DMS114 treated with DMSO at 0.1 percent for 48 hours (cell line): ENCODE measurements around the gene DAZAP1.

Experiments used
- DNase-seq: peaks from one replicate; lab custom pipeline; 2025; ENCODE audit not compliant: unreplicated experiment; lab: John Stamatoyannopoulos, UW

The DAZAP1 gene

DNA sequence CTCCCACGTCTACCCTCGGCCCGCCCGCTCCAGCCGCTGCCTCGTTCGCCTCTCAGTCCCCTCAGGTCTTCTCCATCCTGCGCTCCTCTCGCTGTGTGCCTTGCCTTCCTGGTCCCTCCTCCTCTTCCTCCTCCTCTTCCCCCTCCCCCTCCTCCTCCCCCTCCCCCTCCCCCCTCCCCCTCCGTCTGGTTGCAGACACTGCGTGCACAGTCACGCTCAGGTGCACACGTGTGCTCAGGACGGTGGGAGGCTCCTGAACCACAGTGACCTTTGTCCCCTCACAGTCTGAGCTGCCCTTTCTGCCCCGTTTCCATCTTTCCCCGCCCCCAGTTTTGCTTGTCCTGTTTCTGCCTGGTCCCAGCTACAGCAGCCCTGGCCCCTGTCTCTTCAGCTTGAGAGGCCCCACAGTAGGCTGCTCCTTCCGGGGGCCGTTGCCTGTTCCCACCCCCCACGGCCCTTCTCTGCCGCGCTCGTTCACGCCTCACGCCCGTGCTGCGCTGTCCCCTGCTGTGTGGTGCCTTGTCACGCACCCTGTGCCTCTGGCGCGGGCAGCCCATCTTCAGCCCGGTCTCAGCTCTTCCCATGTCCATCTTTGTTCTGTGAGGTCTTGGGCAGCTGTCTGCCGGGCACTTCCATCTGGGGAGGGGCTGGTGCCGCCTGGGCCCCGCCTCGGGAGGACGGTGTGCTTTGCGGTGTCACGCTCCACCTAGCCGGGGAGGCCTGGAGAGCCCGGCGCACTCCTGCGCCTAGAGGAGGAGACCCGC lies 17.0 kb downstream of the DAZAP1 start:
- no peak for DNase-seq

DNA sequence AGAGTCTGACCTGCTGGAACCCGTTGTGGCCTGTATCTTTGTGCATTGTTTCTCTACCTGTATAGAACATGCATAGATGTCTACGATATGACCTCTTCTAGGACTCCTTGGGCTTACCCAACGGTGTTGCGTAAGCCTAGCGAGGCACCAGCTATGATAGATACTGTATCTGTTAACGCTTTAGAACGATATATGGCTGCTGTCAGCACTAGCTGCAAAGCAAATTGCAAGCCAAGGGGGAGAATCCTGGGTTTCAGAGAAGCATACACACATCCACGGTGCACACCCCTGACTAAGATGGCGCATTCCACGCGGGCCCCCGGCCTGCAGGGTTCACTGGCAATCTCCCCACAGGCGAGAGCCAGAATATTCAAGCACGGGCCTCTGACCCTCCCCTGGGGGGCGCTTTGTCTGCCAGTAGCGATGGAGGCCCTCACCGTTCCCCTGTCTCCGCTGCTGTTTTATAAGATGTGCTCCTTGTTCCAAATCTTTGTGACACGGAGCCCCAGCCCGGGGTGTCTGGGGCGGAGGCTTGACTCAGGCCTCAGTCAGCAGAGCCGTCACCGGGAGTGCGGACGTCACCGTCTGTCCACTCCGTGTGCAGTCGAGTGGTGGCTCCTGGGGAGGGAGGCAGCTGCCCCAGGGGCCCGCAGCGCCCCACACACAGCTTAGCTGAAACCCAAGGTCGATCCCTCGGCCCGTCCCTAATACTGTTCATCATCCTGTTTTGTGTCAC lies 17.9 kb downstream of the DAZAP1 start:
- no peak for DNase-seq

DNA sequence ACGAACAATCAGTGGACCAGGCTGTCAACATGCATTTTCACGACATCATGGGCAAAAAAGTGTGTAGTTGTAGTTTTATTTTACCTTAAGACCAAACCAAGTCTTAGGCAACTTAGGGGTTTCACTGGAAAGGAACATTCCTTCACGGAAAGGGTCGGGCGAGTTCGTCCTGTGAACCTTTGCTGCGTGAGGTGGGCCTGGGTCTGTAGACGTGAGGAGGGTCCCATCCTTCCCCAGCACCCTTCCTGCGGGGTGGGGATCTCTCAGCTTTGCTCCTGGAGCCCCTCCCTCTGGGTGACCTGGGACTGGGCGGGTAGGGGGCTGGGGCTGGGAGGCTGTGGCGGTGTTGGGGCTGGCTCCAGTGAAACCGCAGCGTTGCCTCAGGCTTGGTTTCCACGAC lies 18.5 kb downstream of the DAZAP1 start:
- no peak for DNase-seq

DNA sequence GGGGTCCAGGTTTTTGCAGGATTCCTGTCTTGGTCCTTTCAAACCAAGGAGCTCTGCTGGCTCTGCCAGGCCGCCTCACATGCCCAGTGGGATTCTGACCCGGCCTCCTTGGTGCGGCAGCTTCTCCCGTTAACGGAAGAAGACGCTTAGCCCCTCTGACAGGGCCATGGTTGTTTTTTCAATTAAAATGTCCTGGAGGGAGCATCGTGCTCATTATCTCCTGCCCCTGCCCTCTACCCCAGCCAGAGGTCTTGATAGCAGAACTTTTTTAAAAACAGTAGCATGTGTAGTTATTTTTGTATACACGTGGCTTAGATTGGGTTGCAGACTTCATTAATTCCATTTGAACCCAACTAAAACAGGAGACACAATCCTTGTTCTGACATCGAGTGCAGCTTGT lies 19.4 kb downstream of the DAZAP1 start:
- no peak for DNase-seq

DNA sequence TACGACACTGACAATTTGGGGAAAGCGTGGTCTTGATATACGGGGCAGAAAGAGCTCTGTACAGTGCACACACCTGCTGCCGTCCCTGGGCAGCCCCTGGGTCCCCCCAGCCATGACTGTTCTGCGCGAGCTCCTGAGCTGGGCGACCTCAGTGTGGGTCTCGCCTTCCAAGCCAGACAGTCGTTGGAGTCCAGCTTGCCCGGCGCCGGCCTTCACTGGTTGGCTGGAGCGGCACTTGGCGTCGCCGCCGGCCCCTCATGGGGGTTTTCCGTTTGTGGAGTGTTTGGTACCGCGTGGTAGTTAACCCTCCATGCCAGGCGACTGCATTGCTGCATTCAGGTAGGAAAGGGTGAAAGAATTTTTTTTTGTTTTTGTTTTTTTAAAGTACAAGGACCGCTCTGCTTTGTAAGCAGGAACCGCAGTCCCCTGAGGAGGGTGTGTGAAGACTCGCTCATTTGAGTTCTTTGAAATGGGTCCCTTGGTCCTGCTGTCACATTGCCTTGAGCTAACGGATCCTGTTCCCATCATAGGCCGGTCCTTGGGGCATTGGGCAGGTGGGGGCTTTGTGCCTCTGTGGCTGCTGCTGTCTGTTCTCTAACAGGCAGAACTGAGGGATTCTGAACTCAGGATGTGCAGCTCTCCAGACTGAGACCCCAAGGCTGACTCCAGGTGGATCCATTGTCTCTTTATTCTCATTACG lies 20.0 kb downstream of the DAZAP1 start:
- DNase-seq = no peak

DNA sequence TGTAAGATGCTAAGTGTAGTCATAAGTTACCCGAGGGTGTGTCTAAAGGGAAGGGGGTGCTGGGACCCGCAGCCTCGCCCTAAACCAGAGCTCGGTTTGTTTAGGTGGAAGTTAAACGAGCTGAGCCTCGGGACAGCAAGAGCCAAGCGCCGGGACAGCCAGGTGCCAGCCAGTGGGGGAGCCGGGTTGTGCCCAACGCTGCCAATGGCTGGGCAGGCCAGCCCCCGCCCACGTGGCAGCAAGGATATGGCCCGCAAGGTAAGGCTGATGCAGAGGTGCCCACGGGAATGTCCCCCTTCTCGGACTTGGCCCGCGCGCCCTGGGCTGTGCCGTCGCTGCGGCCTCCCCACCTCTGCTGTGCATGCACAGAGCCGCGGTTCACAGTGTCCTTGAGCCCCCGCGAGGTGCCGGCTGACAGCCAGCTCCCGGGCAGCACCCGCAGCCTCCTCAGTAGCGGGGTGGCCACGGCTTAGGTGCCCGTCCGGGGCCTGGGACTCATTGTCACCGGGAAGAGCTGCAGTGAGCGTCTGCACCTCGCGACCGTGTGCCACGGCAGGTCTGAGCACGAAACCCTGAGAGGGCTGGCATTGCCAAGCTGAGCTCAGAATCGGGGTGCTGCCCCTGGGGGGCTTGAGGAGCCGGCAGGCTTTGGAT lies 21.5 kb downstream of the DAZAP1 start:
- DNase-seq = no peak

DNA sequence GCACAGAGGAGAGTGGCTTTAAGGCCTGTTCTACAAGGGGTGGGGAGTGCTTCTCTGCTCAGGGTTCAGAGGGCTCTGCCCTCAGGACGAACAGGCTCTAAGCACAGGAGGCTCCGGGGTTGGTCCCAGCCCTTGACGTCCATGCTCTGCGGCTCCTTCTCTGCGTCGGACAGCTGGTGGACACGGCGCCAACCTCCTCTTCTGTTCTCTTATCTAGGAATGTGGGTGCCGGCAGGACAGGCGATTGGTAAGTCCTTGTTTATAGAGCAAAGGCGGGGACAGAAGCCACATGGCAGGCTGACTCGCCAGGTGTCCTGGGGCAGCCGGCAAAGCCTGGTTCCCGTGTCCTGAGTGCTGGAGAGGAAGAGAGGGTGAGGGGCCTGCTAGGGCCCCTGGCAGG lies 22.4 kb downstream of the DAZAP1 start:
- no peak for DNase-seq

DNA sequence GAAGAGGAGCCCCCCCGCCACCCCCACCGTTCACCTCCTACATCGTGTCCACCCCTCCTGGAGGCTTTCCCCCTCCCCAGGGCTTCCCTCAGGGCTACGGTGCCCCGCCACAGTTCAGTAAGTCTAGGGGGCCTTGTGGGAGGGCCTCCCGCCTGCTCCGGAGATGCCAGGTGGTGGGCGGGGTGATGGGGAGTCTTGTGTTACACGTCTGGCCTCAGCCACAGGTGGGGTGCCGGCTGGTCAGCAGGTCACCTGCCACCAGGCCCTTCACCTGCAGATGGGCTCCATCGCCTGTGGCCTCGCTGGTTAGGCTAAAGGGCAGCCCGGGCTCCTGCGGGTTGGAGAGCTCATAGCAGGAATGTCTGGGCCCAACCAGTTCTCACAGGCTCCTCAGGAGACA lies 22.9 kb downstream of the DAZAP1 start:
- DNase-seq = no peak

DNA sequence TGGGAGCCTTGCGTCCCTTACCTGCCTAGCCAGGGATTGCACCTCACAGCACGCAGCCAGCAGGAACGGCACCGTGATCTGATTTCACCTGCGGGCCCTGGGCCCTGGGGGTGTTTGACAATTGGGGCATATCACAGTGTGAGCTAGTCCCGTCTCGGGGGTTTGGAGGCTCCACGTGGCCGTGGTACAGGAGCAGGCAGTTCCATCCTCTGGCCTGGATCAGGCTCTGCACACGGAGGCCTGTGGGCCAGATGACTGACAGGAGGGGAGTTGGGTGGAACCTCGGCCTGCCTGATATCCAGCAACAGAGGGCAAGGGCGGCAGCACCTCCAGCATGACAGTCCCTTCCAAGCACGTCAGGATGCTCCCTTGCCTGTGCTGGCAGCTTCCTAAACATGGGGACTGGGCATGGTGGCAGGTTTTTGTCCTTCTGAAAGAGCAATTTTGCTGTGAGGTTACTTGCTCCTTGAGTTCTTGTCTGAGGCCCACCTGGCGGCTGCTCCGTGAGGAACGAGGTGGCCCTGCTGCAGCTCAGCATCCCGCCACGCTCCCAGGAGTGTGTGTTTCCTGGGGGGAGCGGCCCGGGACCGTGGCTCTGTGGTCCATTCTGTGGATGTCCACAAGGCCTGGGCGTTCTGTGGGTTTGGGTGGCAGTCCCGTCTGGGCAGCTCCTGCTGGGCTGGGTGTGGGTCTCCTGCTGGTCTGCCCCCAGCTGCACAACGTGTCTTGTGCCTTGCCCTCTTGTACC lies 24.5 kb downstream of the DAZAP1 start:
- no peak for DNase-seq

DNA sequence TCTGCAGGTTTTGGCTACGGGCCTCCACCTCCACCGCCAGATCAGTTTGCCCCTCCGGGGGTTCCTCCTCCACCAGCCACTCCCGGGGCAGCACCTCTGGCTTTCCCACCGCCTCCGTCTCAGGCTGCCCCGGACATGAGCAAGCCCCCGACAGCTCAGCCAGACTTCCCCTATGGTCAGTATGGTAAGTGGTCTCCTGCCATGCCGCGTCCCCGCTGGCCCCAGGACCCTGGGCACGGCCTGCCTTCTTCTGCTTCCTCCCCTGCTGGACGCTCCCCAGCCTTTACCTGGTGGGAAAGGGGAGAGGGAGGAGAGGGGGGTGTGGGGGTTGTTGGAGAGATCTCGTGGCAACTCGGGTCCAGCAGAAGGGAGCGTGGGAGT lies 25.1 kb downstream of the DAZAP1 start:
- no peak for DNase-seq

DNA sequence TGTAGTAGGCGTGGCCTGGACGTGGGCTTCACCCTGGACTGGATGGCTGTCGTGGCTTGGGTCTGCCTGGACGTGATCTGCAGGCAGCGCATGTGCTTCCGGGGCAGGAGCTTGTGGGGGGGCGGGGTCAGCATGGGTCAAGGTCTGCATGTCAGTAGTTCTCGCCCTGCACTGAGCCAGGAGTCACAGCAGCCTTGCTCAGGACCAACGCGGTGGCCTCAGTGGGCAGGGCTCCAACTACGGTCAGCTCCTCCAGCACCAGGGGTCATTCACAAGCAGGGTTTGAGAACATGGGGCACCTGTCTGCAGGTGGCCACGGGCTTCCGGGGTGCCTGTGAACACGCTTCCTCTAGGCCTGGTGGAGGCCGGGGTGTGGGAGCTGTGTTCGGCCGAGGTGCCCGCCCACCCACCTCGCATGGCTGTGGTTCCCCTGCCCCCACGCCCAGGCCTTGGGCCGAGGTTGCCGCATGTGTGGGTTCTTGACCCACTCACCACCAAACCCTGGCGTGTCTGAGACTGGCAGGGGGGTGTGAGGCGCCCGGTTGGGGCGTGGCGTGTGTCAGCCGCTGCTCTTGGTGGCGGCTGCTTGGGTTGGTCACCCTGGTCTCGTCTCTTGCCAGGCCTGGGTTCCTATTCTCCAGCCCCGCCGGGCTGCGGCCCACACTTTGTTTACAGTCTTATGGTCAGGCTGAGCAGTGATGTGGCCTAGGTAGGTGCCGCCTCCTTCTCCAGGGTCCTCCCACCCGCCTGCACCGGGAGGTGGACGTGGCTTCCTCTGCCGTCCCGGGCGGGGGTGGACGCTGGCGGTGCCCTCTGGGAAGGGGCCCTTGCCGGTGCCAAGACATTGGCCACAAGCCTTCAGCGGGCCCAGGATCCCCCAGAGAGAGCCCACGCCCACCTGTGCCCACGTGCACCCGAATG lies 26.0 kb downstream of the DAZAP1 start:
- no peak for DNase-seq

DNA sequence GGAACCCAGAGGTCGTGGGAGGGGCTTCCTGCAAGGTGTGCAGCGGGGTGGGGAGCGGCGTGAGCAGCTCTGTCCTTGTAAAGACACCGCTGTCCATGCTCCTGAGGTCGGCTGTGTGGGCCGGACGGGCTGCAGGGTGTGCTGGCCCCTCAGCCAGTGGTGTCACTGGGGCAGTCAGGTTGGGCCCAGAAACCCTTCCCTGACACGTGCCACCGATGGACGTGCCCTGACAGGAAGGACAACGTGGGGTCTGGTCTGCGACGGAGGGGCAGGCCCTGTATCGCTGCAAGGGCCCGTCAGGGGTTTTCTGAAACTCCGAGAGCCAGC lies 26.6 kb downstream of the DAZAP1 start:
- DNase-seq = no peak

DNA sequence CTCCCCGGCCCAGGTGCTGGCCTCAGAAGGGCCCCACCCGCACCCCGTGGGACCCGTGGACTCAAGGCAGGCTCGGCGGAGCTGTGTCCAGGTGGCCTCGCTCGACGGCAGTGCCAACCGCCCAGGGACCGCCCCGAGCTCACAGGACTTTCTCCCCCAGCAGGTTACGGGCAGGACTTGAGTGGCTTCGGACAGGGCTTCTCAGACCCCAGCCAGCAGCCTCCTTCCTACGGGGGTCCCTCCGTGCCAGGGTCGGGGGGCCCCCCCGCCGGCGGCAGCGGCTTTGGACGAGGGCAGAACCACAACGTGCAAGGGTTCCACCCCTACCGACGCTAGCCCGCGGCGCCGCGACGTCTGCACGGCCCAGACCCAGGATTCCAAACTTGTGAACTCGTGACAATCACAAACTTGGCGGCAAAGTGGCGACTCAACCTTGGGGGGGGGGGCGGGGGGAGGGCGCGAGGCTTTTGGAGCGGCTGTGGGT lies 27.2 kb downstream of the DAZAP1 start:
- DNase-seq = no peak

DNA sequence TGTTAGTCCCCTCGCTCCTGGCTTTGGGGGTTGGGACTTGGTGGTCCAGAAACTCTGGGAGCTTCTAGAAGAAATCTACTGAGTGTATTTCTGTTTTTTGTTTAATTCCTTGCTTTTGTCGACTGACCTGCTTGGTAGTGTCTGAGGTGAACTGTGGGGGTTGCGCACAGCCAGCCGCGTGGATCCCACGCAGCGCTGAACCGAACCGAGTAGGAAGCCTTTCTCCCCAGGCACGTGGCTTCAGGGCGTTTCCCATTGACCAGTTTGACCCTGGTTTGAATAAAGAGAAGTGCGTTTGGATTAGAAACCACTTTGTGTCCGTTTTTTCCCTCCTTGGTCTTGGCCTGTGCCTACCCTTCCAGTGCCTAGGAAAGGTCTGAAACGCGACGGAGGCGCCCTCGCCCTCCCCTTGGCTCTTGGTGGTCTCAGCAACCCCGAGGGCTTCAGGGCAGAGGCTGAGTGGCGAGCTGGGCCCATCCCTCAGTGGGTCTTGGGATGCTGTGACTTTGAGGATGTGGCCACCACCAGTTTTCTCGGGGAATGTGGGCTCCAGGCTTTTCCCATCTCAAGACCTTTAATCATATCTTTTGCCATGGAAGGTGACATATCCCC lies 28.1 kb downstream of the DAZAP1 start:
- DNase-seq = no peak

DNA sequence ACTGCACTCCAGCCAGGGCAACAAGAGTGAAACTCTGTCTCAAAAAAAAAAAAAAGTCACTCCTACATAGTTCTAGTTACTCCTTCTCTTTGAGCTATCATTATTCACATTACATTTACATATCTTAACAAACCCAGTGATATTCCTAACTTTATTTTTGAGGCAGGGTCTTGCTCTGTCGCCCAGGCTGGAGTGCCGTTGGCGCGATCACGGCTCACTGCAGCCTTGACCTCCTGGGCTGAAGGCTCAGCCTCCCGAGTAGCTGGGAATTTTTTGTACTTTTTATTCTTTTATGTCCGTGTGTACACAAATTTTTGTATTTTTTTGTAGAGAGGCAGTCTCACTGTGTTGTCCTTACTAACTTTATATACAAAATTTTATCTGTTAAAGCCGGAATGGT lies 30.2 kb downstream of the DAZAP1 start:
- no peak for DNase-seq

DNA sequence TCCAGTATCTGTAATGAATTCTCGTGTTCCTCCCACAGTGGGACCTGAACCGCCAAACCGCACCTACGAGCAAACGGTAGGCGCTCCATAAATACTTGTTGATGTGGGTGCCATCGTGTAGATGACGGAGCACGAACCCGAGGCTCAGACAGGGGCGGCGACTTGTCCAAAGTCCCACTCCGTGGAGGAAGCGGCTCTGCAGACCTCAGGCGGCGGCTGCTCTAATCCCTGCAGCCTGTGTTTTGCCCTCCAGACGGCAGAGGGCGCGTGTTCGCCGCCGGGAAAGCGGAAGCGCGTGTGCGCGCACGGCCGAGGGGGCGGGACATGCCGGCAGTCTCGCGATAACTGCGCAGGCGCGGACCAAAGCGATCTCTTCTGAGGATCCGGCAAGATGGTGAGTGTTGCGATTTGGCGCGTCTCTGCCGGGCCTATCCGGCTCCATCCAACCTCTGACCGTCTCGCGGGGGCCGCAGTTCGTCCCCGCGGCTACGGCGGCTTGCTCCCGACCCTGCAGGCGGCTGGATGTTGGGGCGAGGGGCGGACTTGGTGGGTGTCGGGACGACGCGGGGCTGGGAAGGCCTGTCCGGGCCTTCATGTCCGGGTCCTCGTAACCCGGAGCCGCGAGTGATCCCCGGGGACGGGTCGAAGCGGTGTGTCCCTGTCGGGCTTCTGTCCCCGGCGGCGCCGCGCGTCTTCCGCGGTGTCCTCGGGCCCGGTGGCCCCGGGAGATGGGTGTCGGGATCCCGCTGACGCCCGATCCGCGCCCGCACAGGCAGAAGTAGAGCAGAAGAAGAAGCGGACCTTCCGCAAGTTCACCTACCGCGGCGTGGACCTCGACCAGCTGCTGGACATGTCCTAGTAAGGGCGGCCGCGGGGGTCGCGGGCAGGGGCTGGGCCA lies 30.9 kb downstream of the DAZAP1 start, which contains the start of gene RPS15:
TSS of gene RPS15 (plus strand) at position 362 of the 898 bp plus-strand sequence. CDS start at position 392, 30 bp downstream.
- peak; percentile 71 for DNase-seq

DNA sequence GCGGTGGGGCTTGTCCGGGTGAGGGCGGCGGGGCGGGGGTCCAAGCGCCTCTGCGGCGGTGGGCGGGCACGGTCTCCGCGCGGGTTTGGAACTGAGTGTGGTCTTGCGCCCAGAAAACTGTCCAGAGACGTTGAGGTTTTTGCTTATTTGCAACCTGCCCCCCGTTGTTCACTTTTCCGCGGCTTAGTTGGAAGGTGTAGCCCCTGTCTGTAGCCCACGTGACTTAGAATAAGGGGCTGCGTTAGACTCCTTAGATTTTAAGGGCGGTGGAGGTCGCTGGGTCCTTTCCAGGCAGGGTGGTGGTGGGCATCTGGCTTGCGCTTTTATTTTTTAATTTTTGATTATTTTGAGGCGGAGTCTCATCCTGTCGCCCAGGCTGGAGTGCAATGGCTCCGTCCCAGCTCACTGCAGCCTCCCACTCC lies 31.6 kb downstream of the DAZAP1 start:
- DNase-seq = no peak
